Measurements from ENCODE around the gene CELSR1.

CELSR1 gene

DNA sequence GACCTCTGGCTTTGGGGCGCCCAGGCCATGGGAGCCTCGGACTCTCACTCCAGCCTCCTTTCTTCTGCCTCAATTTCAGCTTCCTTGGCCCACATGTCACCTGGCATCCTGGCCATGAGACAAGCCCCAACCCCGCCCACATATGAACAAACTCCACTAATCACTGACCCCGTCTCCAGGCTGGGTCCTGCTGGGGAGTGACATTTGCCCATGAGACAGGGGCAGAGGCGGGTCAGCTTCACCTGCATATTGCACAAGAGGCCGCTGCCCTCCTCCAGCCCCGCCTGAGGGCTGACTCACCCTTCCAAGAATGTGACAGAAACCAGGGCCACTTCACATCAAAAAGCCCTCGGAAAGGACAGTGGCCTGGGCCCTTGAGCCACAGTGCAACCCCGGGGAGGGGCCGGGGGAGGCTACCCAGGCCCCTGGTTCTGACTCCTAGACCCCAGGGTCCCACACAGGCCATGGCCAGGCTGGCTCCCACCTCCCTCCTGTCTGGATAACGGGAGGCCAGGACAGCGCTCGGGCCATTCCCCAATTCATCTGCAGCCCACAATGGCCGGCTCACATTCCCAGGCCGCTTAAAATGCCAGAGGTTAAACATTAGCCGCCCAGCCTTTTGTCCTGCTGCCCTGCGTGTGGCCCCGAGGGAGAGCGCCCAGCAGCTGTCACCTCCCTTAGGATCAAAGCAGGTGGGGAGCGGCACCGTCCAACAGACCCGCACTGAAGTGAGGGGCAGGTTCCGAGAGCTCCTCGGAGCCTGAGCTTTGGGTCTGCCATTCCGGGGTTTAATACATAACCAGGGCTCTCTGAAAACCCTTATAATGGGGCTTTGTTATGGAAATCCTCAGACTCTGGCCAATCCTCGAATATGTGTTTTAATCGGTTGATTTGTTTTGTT, 159.6 kb downstream of the CELSR1 start:
- peak overlapping the region; percentile 18 for H3K14ac ChIP-seq (ENCODE audit: low read length)
- H3K27me3 ChIP-seq (ENCODE audit: insufficient read depth, low read length): no peaks in the 10 kb centered on the region
- WGBS (ENCODE audit: extremely low coverage, insufficient coverage, insufficient read length): no CpG with 5 or more reads among the region's 27 CpGs

GRCh38 chr22:46376908-46377524, 160.4 kb downstream of the CELSR1 start:
- Histone ChIP-seq H3K9ac (ENCODE audit: low read length) (no peak overlapping the region), H3K79me1 (ENCODE audit: low read length) (peaks cover 16% of the 10 kb centered on the region), H4K8ac (ENCODE audit: low read depth, low read length) (no peak overlapping the region), H3K4me3 (ENCODE audit: low read depth, low read length) (no peak overlapping the region), H2AFZ (ENCODE audit: insufficient read depth, low read length, poor library complexity) (no peak overlapping the region), H3K27ac (ENCODE audit: low read depth, low read length) (no peak overlapping the region), H3K9me3 (ENCODE audit: insufficient read depth, low read depth, low read length) (peaks cover 12% of the 10 kb centered on the region), H3K4me2 (ENCODE audit: low read length) (no peak overlapping the region), H3K36me3 (ENCODE audit: control insufficient read depth in 1 of 2, insufficient read depth in 2 of 2, low read length in 2 of 2) (peaks cover 18 to 27% of the 10 kb centered on the region in 2 experiments), H4K91ac (ENCODE audit: low read depth, low read length) (peak overlapping the region; percentile 38), H3K27me3 (ENCODE audit: insufficient read depth, low read length) (no peaks in the 10 kb centered on the region), H2BK120ac (ENCODE audit: insufficient read depth, low read length, poor library complexity) (peak overlapping the region; percentile 21), H3K79me2 (ENCODE audit: control insufficient read depth, insufficient read depth, low read length, poor library complexity) (no peaks in the 10 kb centered on the region), H2BK12ac (ENCODE audit: low read length) (peak overlapping the region; percentile 90), H3K4ac (ENCODE audit: low read depth, low read length) (no peak overlapping the region), H4K12ac (ENCODE audit: low read depth, low read length) (no peak overlapping the region), H3K14ac (ENCODE audit: low read length) (peak overlapping the region; percentile 18), H3K4me1 (ENCODE audit: control insufficient read depth in 1 of 2, insufficient read depth in 2 of 2, low read length in 2 of 2) (peaks cover 25 to 26% of the 10 kb centered on the region in 2 experiments), H3K23ac (ENCODE audit: low read length) (no peak overlapping the region), H2BK5ac (ENCODE audit: low read depth, low read length, poor library complexity) (peak overlapping the region; percentile 11), H2AK5ac (ENCODE audit: low read length) (peak overlapping the region; percentile 66), H3K18ac (ENCODE audit: low read length) (peak overlapping the region; percentile 70)
- peak in 1 of 2 donors; percentile 13 for DNase-seq
- no CpG with 5 or more reads among the region's 19 CpGs for WGBS (ENCODE audit: extremely low coverage, insufficient coverage, insufficient read length)

More for the DNA sequence above, 159.6 kb downstream of the CELSR1 start:
- no peak overlapping the region for H4K12ac ChIP-seq (ENCODE audit: low read depth, low read length)
- H3K36me3 ChIP-seq (ENCODE audit: control insufficient read depth in 1 of 2, insufficient read depth in 2 of 2, low read length in 2 of 2): peaks cover 17 to 22% of the 10 kb centered on the region in 2 experiments
- H2AK5ac ChIP-seq (ENCODE audit: low read length): no peak overlapping the region
- peak overlapping the region; percentile 21 for H2BK120ac ChIP-seq (ENCODE audit: insufficient read depth, low read length, poor library complexity)
- peak overlapping the region; percentile 40 for H4K91ac ChIP-seq (ENCODE audit: low read depth, low read length)
- peak overlapping the region; percentile 51 for H3K4me2 ChIP-seq (ENCODE audit: low read length)
- H3K9me3 ChIP-seq (ENCODE audit: insufficient read depth, low read depth, low read length): peaks cover 12% of the 10 kb centered on the region
- peak overlapping the region; percentile 8 for H4K8ac ChIP-seq (ENCODE audit: low read depth, low read length)
- no peak overlapping the region for H3K4ac ChIP-seq (ENCODE audit: low read depth, low read length)
- H2BK5ac ChIP-seq (ENCODE audit: low read depth, low read length, poor library complexity): peak overlapping the region; percentile 41
- H3K4me3 ChIP-seq (ENCODE audit: low read depth, low read length): no peak overlapping the region
- peaks cover 25 to 26% of the 10 kb centered on the region in 2 experiments for H3K4me1 ChIP-seq (ENCODE audit: control insufficient read depth in 1 of 2, insufficient read depth in 2 of 2, low read length in 2 of 2)
- no peaks in the 10 kb centered on the region for H3K79me2 ChIP-seq (ENCODE audit: control insufficient read depth, insufficient read depth, low read length, poor library complexity)
- no peak overlapping the region for H3K18ac ChIP-seq (ENCODE audit: low read length)
- no peak overlapping the region for H2AFZ ChIP-seq (ENCODE audit: insufficient read depth, low read length, poor library complexity)
- H3K23ac ChIP-seq (ENCODE audit: low read length): no peak overlapping the region
- no peak overlapping the region for H3K9ac ChIP-seq (ENCODE audit: low read length)
- H3K79me1 ChIP-seq (ENCODE audit: low read length): peaks cover 16% of the 10 kb centered on the region
- H3K27ac ChIP-seq (ENCODE audit: low read depth, low read length): peak overlapping the region; percentile 66
- peak; percentile 96 to 98 for DNase-seq
- peak overlapping the region; percentile 90 for H2BK12ac ChIP-seq (ENCODE audit: low read length)

- Histone ChIP-seq H2BK12ac (ENCODE audit: low read length) (no peak overlapping the region), H2AK5ac (ENCODE audit: low read length) (no peak overlapping the region), H3K14ac (ENCODE audit: low read length) (no peak overlapping the region), H2AFZ (ENCODE audit: insufficient read depth, low read length, poor library complexity) (no peak overlapping the region), H3K18ac (ENCODE audit: low read length) (no peak overlapping the region), H3K23ac (ENCODE audit: low read length) (no peak overlapping the region), H3K79me2 (ENCODE audit: control insufficient read depth, insufficient read depth, low read length, poor library complexity) (no peaks in the 10 kb centered on the region), H3K79me1 (ENCODE audit: low read length) (peaks cover 16% of the 10 kb centered on the region), H4K8ac (ENCODE audit: low read depth, low read length) (no peak overlapping the region), H3K4ac (ENCODE audit: low read depth, low read length) (no peak overlapping the region), H3K27me3 (ENCODE audit: insufficient read depth, low read length) (no peaks in the 10 kb centered on the region), H3K9me3 (ENCODE audit: insufficient read depth, low read depth, low read length) (peaks cover 12% of the 10 kb centered on the region), H3K4me1 (ENCODE audit: control insufficient read depth in 1 of 2, insufficient read depth in 2 of 2, low read length in 2 of 2) (peaks cover 20 to 21% of the 10 kb centered on the region in 2 experiments), H3K4me3 (ENCODE audit: low read depth, low read length) (no peak overlapping the region), H3K4me2 (ENCODE audit: low read length) (no peak overlapping the region), H3K36me3 (ENCODE audit: control insufficient read depth in 1 of 2, insufficient read depth in 2 of 2, low read length in 2 of 2) (peaks cover 18 to 27% of the 10 kb centered on the region in 2 experiments), H4K91ac (ENCODE audit: low read depth, low read length) (no peak overlapping the region), H2BK5ac (ENCODE audit: low read depth, low read length, poor library complexity) (no peak overlapping the region), H2BK120ac (ENCODE audit: insufficient read depth, low read length, poor library complexity) (no peak overlapping the region), H3K27ac (ENCODE audit: low read depth, low read length) (no peak overlapping the region), H4K12ac (ENCODE audit: low read depth, low read length) (no peak overlapping the region), H3K9ac (ENCODE audit: low read length) (no peak overlapping the region)
- no CpG with 5 or more reads among the region's 3 CpGs for WGBS (ENCODE audit: extremely low coverage, insufficient coverage, insufficient read length)
- peak in 1 of 2 donors; percentile 33 for DNase-seq
These were observed 161.3 kb downstream of the CELSR1 start for GRCh38 chr22:46376111-46376510.

DNA sequence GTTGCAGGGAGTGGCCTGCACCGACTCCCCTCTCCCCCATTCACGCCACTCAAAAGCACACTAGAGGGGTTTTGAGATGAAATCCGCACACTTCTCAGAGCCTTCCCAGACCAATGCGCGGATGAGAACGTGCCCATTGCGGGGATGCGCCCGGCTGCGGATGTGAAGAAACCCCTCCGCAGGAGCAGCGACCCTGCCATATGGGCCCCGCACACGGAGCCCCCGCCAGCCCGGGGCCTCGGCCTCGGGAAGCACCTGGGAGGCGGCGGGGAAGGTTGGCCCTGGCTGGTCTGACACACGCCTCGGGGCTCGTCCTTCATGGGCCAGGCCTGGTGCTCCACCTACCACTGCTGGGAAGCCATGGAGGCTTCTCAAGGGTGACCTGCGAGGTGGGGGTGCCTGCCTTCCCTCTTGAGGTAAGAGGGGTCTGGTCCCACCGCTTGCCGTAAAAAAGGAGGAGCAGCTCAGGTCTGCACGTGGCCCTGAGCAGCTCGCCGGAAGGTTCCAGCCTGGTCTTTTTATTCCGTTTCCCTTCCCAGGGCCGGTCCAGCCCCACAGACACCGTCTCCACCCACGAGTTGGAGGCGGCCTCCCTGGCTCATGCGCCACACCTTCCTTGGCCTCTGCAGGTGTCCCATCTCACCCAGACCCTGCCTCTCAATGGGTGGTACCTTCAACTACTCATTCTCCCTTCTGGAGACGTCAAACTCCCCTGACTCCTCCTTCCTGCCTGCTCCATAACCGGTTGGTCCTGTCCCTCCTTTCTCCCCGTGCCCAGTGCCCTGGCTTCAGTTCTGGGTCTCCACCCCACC, 162.6 kb downstream of the CELSR1 start:
- Histone ChIP-seq H2AFZ (ENCODE audit: insufficient read depth, low read length, poor library complexity) (no peak overlapping the region), H3K4ac (ENCODE audit: low read depth, low read length) (no peak overlapping the region), H2BK5ac (ENCODE audit: low read depth, low read length, poor library complexity) (no peak overlapping the region), H3K4me3 (ENCODE audit: low read depth, low read length) (no peak overlapping the region), H3K9me3 (ENCODE audit: insufficient read depth, low read depth, low read length) (peaks cover 14% of the 10 kb centered on the region), H2BK12ac (ENCODE audit: low read length) (no peak overlapping the region), H4K8ac (ENCODE audit: low read depth, low read length) (no peak overlapping the region), H4K91ac (ENCODE audit: low read depth, low read length) (no peak overlapping the region), H3K36me3 (ENCODE audit: control insufficient read depth in 1 of 2, insufficient read depth in 2 of 2, low read length in 2 of 2) (peaks cover 19 to 21% of the 10 kb centered on the region in 2 experiments), H3K9ac (ENCODE audit: low read length) (no peak overlapping the region), H3K4me1 (ENCODE audit: control insufficient read depth in 1 of 2, insufficient read depth in 2 of 2, low read length in 2 of 2) (peaks cover 20 to 23% of the 10 kb centered on the region in 2 experiments), H3K18ac (ENCODE audit: low read length) (no peak overlapping the region), H3K14ac (ENCODE audit: low read length) (no peak overlapping the region), H3K4me2 (ENCODE audit: low read length) (no peak overlapping the region), H3K23ac (ENCODE audit: low read length) (no peak overlapping the region), H3K79me1 (ENCODE audit: low read length) (peaks cover 16% of the 10 kb centered on the region), H3K27me3 (ENCODE audit: insufficient read depth, low read length) (no peaks in the 10 kb centered on the region), H3K79me2 (ENCODE audit: control insufficient read depth, insufficient read depth, low read length, poor library complexity) (no peaks in the 10 kb centered on the region), H2BK120ac (ENCODE audit: insufficient read depth, low read length, poor library complexity) (no peak overlapping the region), H2AK5ac (ENCODE audit: low read length) (no peak overlapping the region), H4K12ac (ENCODE audit: low read depth, low read length) (no peak overlapping the region), H3K27ac (ENCODE audit: low read depth, low read length) (no peak overlapping the region)
- no CpG with 5 or more reads among the region's 38 CpGs for WGBS (ENCODE audit: extremely low coverage, insufficient coverage, insufficient read length)
- DNase-seq: peak in 1 of 2 donors; percentile 15

All from trophoblast cell (in vitro differentiated cells and primary cell).